Left forelimb (tissue), 1 donor: ENCODE data around the gene GALK1.

Source experiments
- DNase-seq: peaks from one replicate; pipeline ENCODE4 v3.0.0-alpha.2; 2018; ENCODE audit warnings: low spot score

Gene GALK1

GRCh38 chr17:75749545-75750389, 15.2 kb downstream of the GALK1 start:
- peak; percentile 88 for DNase-seq

GRCh38 chr17:75748706-75749105, 16.3 kb downstream of the GALK1 start:
- DNase-seq, result no peak

- no peak for DNase-seq
Observed at GRCh38 chr17:75743625-75744206, 21.3 kb downstream of the GALK1 start.

- DNase-seq, result no peak
Observed at GRCh38 chr17:75742337-75742736, 22.7 kb downstream of the GALK1 start.

- no peak for DNase-seq
Observed at GRCh38 chr17:75740631-75741077, 24.3 kb downstream of the GALK1 start.

- DNase-seq, result no peak
Observed at GRCh38 chr17:75740215-75740614, 24.8 kb downstream of the GALK1 start.

GRCh38 chr17:75739801-75740200, 25.2 kb downstream of the GALK1 start:
- DNase-seq, result no peak

GRCh38 chr17:75739174-75739573, 25.8 kb downstream of the GALK1 start:
- no peak for DNase-seq

- no peak for DNase-seq
Observed at GRCh38 chr17:75738218-75738802, 26.7 kb downstream of the GALK1 start.

- no peak for DNase-seq
Observed at GRCh38 chr17:75737133-75737962, 27.6 kb downstream of the GALK1 start.

GRCh38 chr17:75736173-75736835, 28.7 kb downstream of the GALK1 start:
- DNase-seq, result no peak

GRCh38 chr17:75734674-75735294, 30.2 kb downstream of the GALK1 start:
- no peak for DNase-seq

- DNase-seq, result no peak
Observed at GRCh38 chr17:75733471-75733870, 31.5 kb downstream of the GALK1 start.

GRCh38 chr17:75731716-75732498, 33.1 kb downstream of the GALK1 start:
- no peak for DNase-seq

GRCh38 chr17:75731086-75731715, 33.8 kb downstream of the GALK1 start:
- no peak for DNase-seq

- DNase-seq, result no peak
Observed at GRCh38 chr17:75730065-75730464, 34.9 kb downstream of the GALK1 start.

GRCh38 chr17:75729351-75729750, 35.6 kb downstream of the GALK1 start:
- DNase-seq, result no peak

GRCh38 chr17:75727391-75727790, 37.6 kb downstream of the GALK1 start:
- DNase-seq, result no peak

- no peak for DNase-seq
Observed at GRCh38 chr17:75725504-75725903, 39.5 kb downstream of the GALK1 start.
